WTC11 (cell line): Measurements from ENCODE around the gene C11orf42. TPM values are rescaled to one million over a fixed set of nuclear protein-coding genes. Genes with fewer than 3 reads are reported as not detected.

Source experiments
- ATAC-seq: fragments of 200-7000 bp; cut with Tn5 transposase; 2 replicates; pipeline ENCODE4 v1.10.0; 2021; ENCODE audit warnings: mild to moderate bottlenecking, moderate library complexity
- CTCF ChIA-PET: fragments of 300-600 bp; sonication (Branson Sonifier 250); formaldehyde crosslinking; loops from one replicate; lab custom pipeline; 2021; ENCODE audit warnings: antibody characterized with exemption; lab: Charles Lee
- POLR2A ChIA-PET: fragments of 350-600 bp; sonication (Branson Sonifier 250); formaldehyde crosslinking; loops from one replicate; lab custom pipeline; 2021; ENCODE audit warnings: antibody characterized with exemption; lab: Charles Lee
- DNase-seq: peaks from one replicate; pipeline ENCODE4 v3.0.0; 2021; ENCODE audit warnings: low spot score
- H3K27ac Mint-ChIP-seq: 2 replicates; pipeline ENCODE4 v1.8.0; 2021; ENCODE audit warnings: mixed read lengths
- H3K27me3 Mint-ChIP-seq: 2 replicates; pipeline ENCODE4 v1.8.0; 2021; ENCODE audit warnings: low read depth, mild to moderate bottlenecking, moderate library complexity, mixed read lengths
- H3K36me3 Mint-ChIP-seq: 2 replicates; pipeline ENCODE4 v1.8.0; 2021; ENCODE audit warnings: mixed read lengths
- H3K4me1 Mint-ChIP-seq: 2 replicates; pipeline ENCODE4 v1.8.0; 2022; ENCODE audit warnings: mixed read lengths
- H3K4me3 Mint-ChIP-seq: 2 replicates; pipeline ENCODE4 v1.8.0; 2021; ENCODE audit warnings: mild to moderate bottlenecking, moderate library complexity, mixed read lengths
- H3K9me3 Mint-ChIP-seq: 2 replicates; pipeline ENCODE4 v1.8.0; 2021; ENCODE audit warnings: mixed read lengths
- ATF1 ChIP-seq: sonication (generic); formaldehyde crosslinking; IDR thresholded peaks from 2 replicates; pipeline ENCODE4 v1.8.1; 2023; ENCODE audit warnings: mild to moderate bottlenecking, moderate library complexity, missing genetic modification reagents
- CBFB ChIP-seq: sonication (generic); formaldehyde crosslinking; IDR thresholded peaks from 2 replicates; pipeline ENCODE4 v1.8.1; 2022; ENCODE audit warnings: mild to moderate bottlenecking, low read depth, missing genetic modification reagents
- CREB1 ChIP-seq: sonication (generic); formaldehyde crosslinking; IDR thresholded peaks from 2 replicates; pipeline ENCODE4 v1.8.0; 2023; ENCODE audit warnings: mild to moderate bottlenecking, missing genetic modification reagents
- FOXK1 ChIP-seq: sonication (generic); formaldehyde crosslinking; IDR thresholded peaks from 2 replicates; pipeline ENCODE4 v1.8.0; 2022; ENCODE audit warnings: mild to moderate bottlenecking, moderate library complexity, missing genetic modification reagents
- FOXP4 ChIP-seq: sonication (generic); formaldehyde crosslinking; IDR thresholded peaks from 2 replicates; pipeline ENCODE4 v1.8.0; 2022; ENCODE audit warnings: mild to moderate bottlenecking, missing genetic modification reagents
- GRHL2 ChIP-seq: fragments of 250-450 bp; sonication (Bioruptor Pico); IDR thresholded peaks from 2 replicates; pipeline ENCODE4 v1.8.0; 2022; ENCODE audit warnings: mild to moderate bottlenecking, moderate library complexity; ENCODE audit not compliant: insufficient replicate concordance, severe bottlenecking
- NR3C1 ChIP-seq: sonication (generic); formaldehyde crosslinking; conservative IDR thresholded peaks from 2 replicates; pipeline ENCODE4 v1.8.1; 2023; ENCODE audit warnings: low read depth, mild to moderate bottlenecking, missing genetic modification reagents
- RELA ChIP-seq: sonication (generic); formaldehyde crosslinking; IDR thresholded peaks from 2 replicates; pipeline ENCODE4 v1.8.1; 2022; ENCODE audit warnings: missing genetic modification reagents, mild to moderate bottlenecking, borderline replicate concordance
- SMAD4 ChIP-seq: sonication (generic); formaldehyde crosslinking; IDR thresholded peaks from 2 replicates; pipeline ENCODE4 v1.8.0; 2022; ENCODE audit warnings: mild to moderate bottlenecking, missing genetic modification reagents
- TEAD1 ChIP-seq: sonication (generic); formaldehyde crosslinking; IDR thresholded peaks from 2 replicates; pipeline ENCODE4 v1.8.0; 2022; ENCODE audit warnings: mild to moderate bottlenecking, missing genetic modification reagents
- TP53 ChIP-seq: sonication (generic); formaldehyde crosslinking; IDR thresholded peaks from 2 replicates; pipeline ENCODE4 v1.8.1; 2023; ENCODE audit warnings: mild to moderate bottlenecking, missing genetic modification reagents
- USF1 ChIP-seq: sonication (generic); formaldehyde crosslinking; IDR thresholded peaks from 2 replicates; pipeline ENCODE4 v1.8.0; 2022; ENCODE audit warnings: mild to moderate bottlenecking, missing genetic modification reagents
- ZNF416 ChIP-seq: fragments of 250-450 bp; sonication (Bioruptor Pico); IDR thresholded peaks from 2 replicates; pipeline ENCODE4 v1.9.0; 2021; ENCODE audit warnings: mild to moderate bottlenecking, inconsistent platforms
- ZNF423 ChIP-seq: fragments of 250-450 bp; sonication (Bioruptor Pico); IDR thresholded peaks from 2 replicates; pipeline ENCODE4 v2.1.2; 2022; ENCODE audit warnings: mild to moderate bottlenecking, moderate library complexity
- total RNA-seq: library from RNA; stranded (reverse); gene quantifications from 3 replicates; pipeline ENCODE4 v1.2.3, GENCODE V29; 2021
- TF ChIP-seq, protein P1 (sequence below): sonication (generic); formaldehyde crosslinking; IDR thresholded peaks from 2 replicates; pipeline ENCODE4 v1.8.0; 2023; ENCODE audit warnings: missing genetic modification reagents, mild to moderate bottlenecking, borderline replicate concordance
- TF ChIP-seq, protein P2 (sequence below): sonication (generic); formaldehyde crosslinking; IDR thresholded peaks from 2 replicates; pipeline ENCODE4 v1.8.1; 2022; ENCODE audit warnings: mild to moderate bottlenecking, missing genetic modification reagents, moderate library complexity, borderline replicate concordance
- TF ChIP-seq, protein P3 (sequence below): sonication (generic); formaldehyde crosslinking; conservative IDR thresholded peaks from 2 replicates; pipeline ENCODE4 v1.8.1; 2022; ENCODE audit warnings: mild to moderate bottlenecking, missing genetic modification reagents
- TF ChIP-seq, protein P4 (sequence below): fragments of 250-450 bp; sonication (Bioruptor Pico); IDR thresholded peaks from 2 replicates; pipeline ENCODE4 v1.9.0; 2021; ENCODE audit warnings: moderate library complexity, mild to moderate bottlenecking, inconsistent platforms, borderline replicate concordance
- TF ChIP-seq, protein P5 (sequence below): sonication (generic); formaldehyde crosslinking; IDR thresholded peaks from 2 replicates; pipeline ENCODE4 v1.8.1; 2022; ENCODE audit warnings: low read depth, mild to moderate bottlenecking, moderate library complexity, missing genetic modification reagents, borderline replicate concordance

Gene C11orf42
- total RNA-seq, 1 experiment from 2014 or later: not detected

- TF ChIP-seq, protein P1, sequence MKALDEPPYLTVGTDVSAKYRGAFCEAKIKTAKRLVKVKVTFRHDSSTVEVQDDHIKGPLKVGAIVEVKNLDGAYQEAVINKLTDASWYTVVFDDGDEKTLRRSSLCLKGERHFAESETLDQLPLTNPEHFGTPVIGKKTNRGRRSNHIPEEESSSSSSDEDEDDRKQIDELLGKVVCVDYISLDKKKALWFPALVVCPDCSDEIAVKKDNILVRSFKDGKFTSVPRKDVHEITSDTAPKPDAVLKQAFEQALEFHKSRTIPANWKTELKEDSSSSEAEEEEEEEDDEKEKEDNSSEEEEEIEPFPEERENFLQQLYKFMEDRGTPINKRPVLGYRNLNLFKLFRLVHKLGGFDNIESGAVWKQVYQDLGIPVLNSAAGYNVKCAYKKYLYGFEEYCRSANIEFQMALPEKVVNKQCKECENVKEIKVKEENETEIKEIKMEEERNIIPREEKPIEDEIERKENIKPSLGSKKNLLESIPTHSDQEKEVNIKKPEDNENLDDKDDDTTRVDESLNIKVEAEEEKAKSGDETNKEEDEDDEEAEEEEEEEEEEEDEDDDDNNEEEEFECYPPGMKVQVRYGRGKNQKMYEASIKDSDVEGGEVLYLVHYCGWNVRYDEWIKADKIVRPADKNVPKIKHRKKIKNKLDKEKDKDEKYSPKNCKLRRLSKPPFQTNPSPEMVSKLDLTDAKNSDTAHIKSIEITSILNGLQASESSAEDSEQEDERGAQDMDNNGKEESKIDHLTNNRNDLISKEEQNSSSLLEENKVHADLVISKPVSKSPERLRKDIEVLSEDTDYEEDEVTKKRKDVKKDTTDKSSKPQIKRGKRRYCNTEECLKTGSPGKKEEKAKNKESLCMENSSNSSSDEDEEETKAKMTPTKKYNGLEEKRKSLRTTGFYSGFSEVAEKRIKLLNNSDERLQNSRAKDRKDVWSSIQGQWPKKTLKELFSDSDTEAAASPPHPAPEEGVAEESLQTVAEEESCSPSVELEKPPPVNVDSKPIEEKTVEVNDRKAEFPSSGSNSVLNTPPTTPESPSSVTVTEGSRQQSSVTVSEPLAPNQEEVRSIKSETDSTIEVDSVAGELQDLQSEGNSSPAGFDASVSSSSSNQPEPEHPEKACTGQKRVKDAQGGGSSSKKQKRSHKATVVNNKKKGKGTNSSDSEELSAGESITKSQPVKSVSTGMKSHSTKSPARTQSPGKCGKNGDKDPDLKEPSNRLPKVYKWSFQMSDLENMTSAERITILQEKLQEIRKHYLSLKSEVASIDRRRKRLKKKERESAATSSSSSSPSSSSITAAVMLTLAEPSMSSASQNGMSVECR (CRISPR knock-in tag): no peak
- TF ChIP-seq RELA (no peak), TEAD1 (no peak), CREB1 (CRISPR knock-in tag) (no peak), FOXP4 (no peak), TP53 (CRISPR knock-in tag) (no peak)
- TF ChIP-seq, protein P2, sequence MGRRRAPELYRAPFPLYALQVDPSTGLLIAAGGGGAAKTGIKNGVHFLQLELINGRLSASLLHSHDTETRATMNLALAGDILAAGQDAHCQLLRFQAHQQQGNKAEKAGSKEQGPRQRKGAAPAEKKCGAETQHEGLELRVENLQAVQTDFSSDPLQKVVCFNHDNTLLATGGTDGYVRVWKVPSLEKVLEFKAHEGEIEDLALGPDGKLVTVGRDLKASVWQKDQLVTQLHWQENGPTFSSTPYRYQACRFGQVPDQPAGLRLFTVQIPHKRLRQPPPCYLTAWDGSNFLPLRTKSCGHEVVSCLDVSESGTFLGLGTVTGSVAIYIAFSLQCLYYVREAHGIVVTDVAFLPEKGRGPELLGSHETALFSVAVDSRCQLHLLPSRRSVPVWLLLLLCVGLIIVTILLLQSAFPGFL (CRISPR knock-in tag): no peak
- TF ChIP-seq, protein P3, sequence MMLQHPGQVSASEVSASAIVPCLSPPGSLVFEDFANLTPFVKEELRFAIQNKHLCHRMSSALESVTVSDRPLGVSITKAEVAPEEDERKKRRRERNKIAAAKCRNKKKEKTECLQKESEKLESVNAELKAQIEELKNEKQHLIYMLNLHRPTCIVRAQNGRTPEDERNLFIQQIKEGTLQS: no peak
These were observed 9.2 kb downstream of the C11orf42 start (continued) for GRCh38 chr11:6214530-6214929.

GRCh38 chr11:6216501-6216900 is 11.1 kb downstream of the C11orf42 start:
- ChIA-PET CTCF (no interaction called here), POLR2A (no interaction called here)
- H3K36me3 Mint-ChIP-seq: peaks cover 20% of the 10 kb centered on the region
- DNase-seq: no peak
- H3K4me3 Mint-ChIP-seq: no peak overlapping the region
- no peaks in the 10 kb centered on the region for H3K9me3 Mint-ChIP-seq
- H3K4me1 Mint-ChIP-seq: no peaks in the 10 kb centered on the region
- no peak for TF ChIP-seq GRHL2 (CRISPR knock-in tag)
- no peak overlapping the region for H3K27ac Mint-ChIP-seq
- H3K27me3 Mint-ChIP-seq: no peaks in the 10 kb centered on the region
- ATAC-seq: no peak

GRCh38 chr11:6217722-6218121 is 12.4 kb downstream of the C11orf42 start:
- H3K36me3 Mint-ChIP-seq: peaks cover 25% of the 10 kb centered on the region
- no peaks in the 10 kb centered on the region for H3K27me3 Mint-ChIP-seq
- H3K4me1 Mint-ChIP-seq: no peaks in the 10 kb centered on the region
- H3K4me3 Mint-ChIP-seq: no peak overlapping the region
- ChIA-PET POLR2A (no interaction called here), CTCF (no interaction called here)
- no peaks in the 10 kb centered on the region for H3K9me3 Mint-ChIP-seq
- TF ChIP-seq, protein P4, sequence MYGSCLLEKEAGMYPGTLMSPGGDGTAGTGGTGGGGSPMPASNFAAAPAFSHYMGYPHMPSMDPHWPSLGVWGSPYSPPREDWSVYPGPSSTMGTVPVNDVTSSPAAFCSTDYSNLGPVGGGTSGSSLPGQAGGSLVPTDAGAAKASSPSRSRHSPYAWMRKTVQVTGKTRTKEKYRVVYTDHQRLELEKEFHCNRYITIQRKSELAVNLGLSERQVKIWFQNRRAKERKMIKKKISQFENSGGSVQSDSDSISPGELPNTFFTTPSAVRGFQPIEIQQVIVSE (CRISPR knock-in tag): no peak
- TF ChIP-seq FOXK1 (CRISPR knock-in tag): no peak
- TF ChIP-seq ZNF423 (CRISPR knock-in tag): no peak
- no peak for TF ChIP-seq CBFB (CRISPR knock-in tag)
- TF ChIP-seq SMAD4 (CRISPR knock-in tag): no peak
- TF ChIP-seq, protein P5, sequence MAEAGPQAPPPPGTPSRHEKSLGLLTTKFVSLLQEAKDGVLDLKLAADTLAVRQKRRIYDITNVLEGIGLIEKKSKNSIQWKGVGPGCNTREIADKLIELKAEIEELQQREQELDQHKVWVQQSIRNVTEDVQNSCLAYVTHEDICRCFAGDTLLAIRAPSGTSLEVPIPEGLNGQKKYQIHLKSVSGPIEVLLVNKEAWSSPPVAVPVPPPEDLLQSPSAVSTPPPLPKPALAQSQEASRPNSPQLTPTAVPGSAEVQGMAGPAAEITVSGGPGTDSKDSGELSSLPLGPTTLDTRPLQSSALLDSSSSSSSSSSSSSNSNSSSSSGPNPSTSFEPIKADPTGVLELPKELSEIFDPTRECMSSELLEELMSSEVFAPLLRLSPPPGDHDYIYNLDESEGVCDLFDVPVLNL (CRISPR knock-in tag): no peak
- TF ChIP-seq ATF1: no peak
- TF ChIP-seq USF1 (CRISPR knock-in tag): no peak
- TF ChIP-seq ZNF416 (CRISPR knock-in tag): no peak
- TF ChIP-seq NR3C1 (CRISPR knock-in tag): no peak
- DNase-seq (no peak), ATAC-seq (no peak)
- H3K27ac Mint-ChIP-seq: no peak overlapping the region
